GM18502 (cell line): ENCODE data around the gene ODAD2.
"Not testable (repeated sequence)": the region's sequence is repeated elsewhere in the genome, so short reads cannot be mapped to it uniquely, and the experiment has no call there.

ENCODE experiments used
- ATAC-seq: cut with Tn5 transposase; IDR thresholded peaks from one replicate; pipeline ENCODE4 v1.9.1; 2021; ENCODE audit warnings: mild to moderate bottlenecking; ENCODE audit not compliant: unreplicated experiment, poor library complexity

ODAD2 gene

GRCh38 chr10:27998954-27999275 lies at the start of gene ODAD2:
Gene ODAD2, minus strand, starts transcription at chr10:27999079. Its CDS starts 3,937 bp downstream, at chr10:27995142.
- no peak for ATAC-seq

GRCh38 chr10:28047061-28047460 lies 48.2 kb upstream of the ODAD2 start:
- no peak for ATAC-seq

GRCh38 chr10:28046579-28046978 lies 47.7 kb upstream of the ODAD2 start:
- no peak for ATAC-seq

- ATAC-seq = no peak
These were observed 45.1 kb upstream of the ODAD2 start for GRCh38 chr10:28043941-28044340.

GRCh38 chr10:28036587-28036986 lies 37.7 kb upstream of the ODAD2 start:
- no peak for ATAC-seq

GRCh38 chr10:28020993-28021982 lies 22.4 kb upstream of the ODAD2 start:
- no peak for ATAC-seq

GRCh38 chr10:28020080-28020860 lies 21.4 kb upstream of the ODAD2 start:
- no peak for ATAC-seq

GRCh38 chr10:28014651-28015050 lies 15.8 kb upstream of the ODAD2 start:
- no peak for ATAC-seq

GRCh38 chr10:28012990-28013515 lies 14.2 kb upstream of the ODAD2 start:
- no peak for ATAC-seq

- no peak for ATAC-seq
These were observed 11.9 kb upstream of the ODAD2 start for GRCh38 chr10:28010821-28011220.

- ATAC-seq = no peak
These were observed 9.2 kb upstream of the ODAD2 start for GRCh38 chr10:28008054-28008453.

- ATAC-seq = no peak
These were observed 2.5 kb upstream of the ODAD2 start for GRCh38 chr10:28001353-28001752.

GRCh38 chr10:27998178-27998953 lies 513 bp downstream of the ODAD2 start:
- ATAC-seq = no peak

GRCh38 chr10:27997865-27998177 lies 1.1 kb downstream of the ODAD2 start:
- no peak for ATAC-seq

GRCh38 chr10:27995311-27995710 lies 3.6 kb downstream of the ODAD2 start:
- ATAC-seq = no peak

- ATAC-seq = not testable (repeated sequence)
These were observed 9.5 kb downstream of the ODAD2 start for GRCh38 chr10:27989357-27989756.

GRCh38 chr10:27986821-27987220 lies 12.1 kb downstream of the ODAD2 start:
- no peak for ATAC-seq

- no peak for ATAC-seq
These were observed 15.9 kb downstream of the ODAD2 start for GRCh38 chr10:27982875-27983543.

- no peak for ATAC-seq
These were observed 17.1 kb downstream of the ODAD2 start for GRCh38 chr10:27981744-27982143.

- not testable (repeated sequence) for ATAC-seq
These were observed 28.1 kb downstream of the ODAD2 start for GRCh38 chr10:27970795-27971194.
